Activated B cell treated with CpG ODN at 0.5 μM for 24 hours (primary cell): ENCODE data around the gene C19orf25. TPM values are rescaled to one million over a fixed set of nuclear protein-coding genes. Genes with fewer than 3 reads are reported as not detected.

ENCODE experiments used
- ATAC-seq: fragments of 200-7000 bp; cut with Tn5 transposase; one replicate; pipeline ENCODE4 v1.10.0; 2021; ENCODE audit warnings: low read depth, mild to moderate bottlenecking, moderate library complexity
- CTCF ChIA-PET: fragments of 350-600 bp; sonication (Branson Sonifier 250); formaldehyde crosslinking; loops from one replicate; lab custom pipeline; 2021; ENCODE audit warnings: antibody characterized with exemption; lab: Charles Lee
- POLR2A ChIA-PET: fragments of 350-600 bp; sonication (Branson Sonifier 250); formaldehyde crosslinking; loops from one replicate; lab custom pipeline; 2021; ENCODE audit warnings: antibody characterized with exemption; lab: Charles Lee
- DNase-seq: peaks from one replicate; pipeline ENCODE4 v3.0.0; 2022
- H3K27ac Mint-ChIP-seq: one replicate; pipeline ENCODE4 v1.8.0; 2020; ENCODE audit warnings: mixed read lengths
- H3K27me3 Mint-ChIP-seq: one replicate; pipeline ENCODE4 v1.8.0; 2021; ENCODE audit warnings: mixed read lengths
- H3K36me3 Mint-ChIP-seq: one replicate; pipeline ENCODE4 v1.8.0; 2021; ENCODE audit warnings: low read depth, mixed read lengths
- H3K4me1 Mint-ChIP-seq: one replicate; pipeline ENCODE4 v1.8.0; 2021; ENCODE audit warnings: mixed read lengths
- H3K4me3 Mint-ChIP-seq: one replicate; pipeline ENCODE4 v1.8.0; 2020; ENCODE audit warnings: mild to moderate bottlenecking, mixed read lengths
- H3K9me3 Mint-ChIP-seq: one replicate; pipeline ENCODE4 v1.8.0; 2020; ENCODE audit warnings: mixed read lengths
- intact Hi-C: fragments of 100-400 bp; cut with micrococcal nuclease; formaldehyde crosslinking; loops from one replicate; pipeline ENCODE4 v1.15.1; 2024
- total RNA-seq: library from RNA; stranded (reverse); gene quantifications from 2 replicates; pipeline ENCODE4 v1.2.3, GENCODE V29; 2022
- TF ChIP-seq, protein P1 (sequence below): fragments of 200-600 bp; IDR thresholded peaks from one replicate; pipeline ENCODE4 v1.8.0; 2022; ENCODE audit warnings: antibody characterized with exemption, mild to moderate bottlenecking

Gene C19orf25
- total RNA-seq, 1 donor from 2014 or later = 55.7 TPM

DNA sequence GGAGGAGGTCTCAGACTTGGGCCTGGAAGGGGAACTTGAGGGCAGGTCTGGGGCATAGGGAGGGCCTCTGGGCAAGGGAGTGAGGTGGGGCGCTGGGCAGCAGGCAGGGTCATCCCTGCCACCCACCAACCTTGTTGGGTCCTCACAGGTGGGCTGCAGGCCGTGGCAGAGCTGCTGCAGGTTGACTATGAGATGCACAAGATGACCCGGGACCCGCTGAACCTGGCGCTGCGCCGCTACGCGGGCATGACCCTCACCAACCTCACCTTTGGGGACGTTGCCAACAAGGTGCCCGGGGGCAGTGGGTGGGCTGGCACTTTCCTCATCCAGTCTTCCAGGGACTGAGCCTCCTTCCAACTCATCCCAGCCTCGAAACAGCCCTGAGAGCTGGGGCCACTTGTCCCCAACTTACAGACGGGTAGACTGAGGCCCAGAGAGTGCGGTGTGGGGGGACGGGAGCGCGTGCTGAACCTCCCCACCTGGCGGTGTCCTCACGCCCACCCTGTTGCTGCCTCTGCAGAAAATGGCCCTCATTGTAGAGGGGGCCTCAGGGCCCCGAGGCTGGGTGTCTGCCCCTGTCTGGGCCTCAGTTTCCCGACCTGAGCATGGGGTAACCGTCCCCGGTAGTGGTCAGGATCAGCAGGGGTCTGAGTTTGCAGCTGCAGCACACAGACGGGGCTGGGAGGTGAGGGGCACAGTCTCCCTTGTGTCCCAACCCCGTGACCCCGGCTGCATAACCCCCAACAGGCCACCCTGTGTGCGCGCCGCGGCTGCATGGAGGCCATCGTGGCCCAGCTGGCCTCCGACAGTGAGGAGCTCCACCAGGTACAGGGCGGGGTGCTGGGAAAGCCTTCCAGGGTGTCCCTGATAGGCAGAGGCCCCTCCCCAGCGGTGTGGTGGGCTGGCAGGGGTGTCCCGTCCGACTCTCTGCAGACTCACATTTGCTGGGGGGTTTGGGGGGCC is 18.7 kb downstream of the C19orf25 start:
- Mint-ChIP-seq H3K36me3 (peaks cover 2% of the 10 kb centered on the region), H3K27ac (no peak overlapping the region), H3K4me1 (peaks cover 6% of the 10 kb centered on the region), H3K4me3 (no peak overlapping the region), H3K9me3 (no peaks in the 10 kb centered on the region), H3K27me3 (peaks cover 8% of the 10 kb centered on the region)
- DNase-seq = no peak
- TF ChIP-seq, protein P1, sequence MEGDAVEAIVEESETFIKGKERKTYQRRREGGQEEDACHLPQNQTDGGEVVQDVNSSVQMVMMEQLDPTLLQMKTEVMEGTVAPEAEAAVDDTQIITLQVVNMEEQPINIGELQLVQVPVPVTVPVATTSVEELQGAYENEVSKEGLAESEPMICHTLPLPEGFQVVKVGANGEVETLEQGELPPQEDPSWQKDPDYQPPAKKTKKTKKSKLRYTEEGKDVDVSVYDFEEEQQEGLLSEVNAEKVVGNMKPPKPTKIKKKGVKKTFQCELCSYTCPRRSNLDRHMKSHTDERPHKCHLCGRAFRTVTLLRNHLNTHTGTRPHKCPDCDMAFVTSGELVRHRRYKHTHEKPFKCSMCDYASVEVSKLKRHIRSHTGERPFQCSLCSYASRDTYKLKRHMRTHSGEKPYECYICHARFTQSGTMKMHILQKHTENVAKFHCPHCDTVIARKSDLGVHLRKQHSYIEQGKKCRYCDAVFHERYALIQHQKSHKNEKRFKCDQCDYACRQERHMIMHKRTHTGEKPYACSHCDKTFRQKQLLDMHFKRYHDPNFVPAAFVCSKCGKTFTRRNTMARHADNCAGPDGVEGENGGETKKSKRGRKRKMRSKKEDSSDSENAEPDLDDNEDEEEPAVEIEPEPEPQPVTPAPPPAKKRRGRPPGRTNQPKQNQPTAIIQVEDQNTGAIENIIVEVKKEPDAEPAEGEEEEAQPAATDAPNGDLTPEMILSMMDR = no peak
- POLR2A ChIA-PET = no interaction called here
- intact Hi-C loops = loop anchor here (10.0 kb wide), 1 partner anchor 304 kb away; no protein-coding TSS in a partner anchor
- CTCF ChIA-PET = no interaction called here
- ATAC-seq = no peak

DNA sequence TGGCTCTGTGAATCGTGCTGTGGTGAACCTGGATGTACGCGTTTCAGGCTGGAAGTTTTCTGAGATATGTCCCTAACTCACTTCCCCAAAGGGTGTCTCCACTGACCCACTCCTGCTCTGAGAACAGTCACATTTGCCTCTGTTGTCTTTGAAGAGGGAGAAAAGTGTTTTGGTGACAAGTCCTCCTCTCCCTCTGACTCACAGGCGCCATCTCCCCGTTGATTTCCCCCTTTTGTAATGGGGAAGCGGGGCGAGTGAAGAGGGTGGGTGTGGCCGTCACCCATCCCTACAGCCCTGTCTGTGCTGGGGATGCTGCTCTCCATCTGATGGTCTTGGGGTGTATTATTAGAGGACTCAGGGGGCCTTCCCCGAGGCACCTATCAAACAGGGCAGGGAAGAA is 19.5 kb downstream of the C19orf25 start:
- peaks cover 2% of the 10 kb centered on the region for H3K36me3 Mint-ChIP-seq
- intact Hi-C loops = no loop called here
- DNase-seq = no peak
- no peak overlapping the region for H3K4me3 Mint-ChIP-seq
- TF ChIP-seq, protein P1 = no peak
- ChIA-PET CTCF (no interaction called here), POLR2A (no interaction called here)
- no peak for ATAC-seq
- H3K4me1 Mint-ChIP-seq = peaks cover 11% of the 10 kb centered on the region
- H3K27ac Mint-ChIP-seq = no peak overlapping the region
- H3K9me3 Mint-ChIP-seq = no peaks in the 10 kb centered on the region
- H3K27me3 Mint-ChIP-seq = peaks cover 11% of the 10 kb centered on the region

DNA sequence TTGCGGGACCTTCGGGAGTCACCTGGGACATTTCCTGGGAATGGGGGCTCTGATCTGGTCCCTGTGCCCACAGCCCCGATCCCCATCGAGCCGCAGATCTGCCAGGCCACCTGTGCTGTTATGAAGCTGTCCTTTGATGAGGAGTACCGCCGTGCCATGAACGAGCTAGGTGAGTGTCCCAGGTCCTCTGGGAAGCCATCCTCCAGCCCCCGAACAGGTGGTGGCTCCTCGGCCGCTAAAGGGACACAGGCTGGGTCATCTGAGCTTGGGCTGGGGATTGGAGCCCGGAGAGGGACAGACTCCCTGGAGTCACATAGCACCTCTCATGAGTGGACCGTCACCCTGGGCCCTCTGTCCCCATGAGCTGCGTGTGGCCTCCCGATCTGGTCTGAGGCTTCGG is 21.1 kb downstream of the C19orf25 start:
- no peak for ATAC-seq
- peaks cover 15% of the 10 kb centered on the region for H3K27me3 Mint-ChIP-seq
- intact Hi-C loops = no loop called here
- TF ChIP-seq, protein P1 = no peak
- ChIA-PET POLR2A (interaction anchor here (0.6 to 0.7 kb wide), 2 partner anchors 14 to 15 kb away, joined by 5 to 6 read pairs; no protein-coding TSS in a partner anchor), CTCF (no interaction called here)
- H3K9me3 Mint-ChIP-seq = no peaks in the 10 kb centered on the region
- no peak for DNase-seq
- no peak overlapping the region for H3K4me3 Mint-ChIP-seq
- H3K36me3 Mint-ChIP-seq = peaks cover 2% of the 10 kb centered on the region
- peaks cover 17% of the 10 kb centered on the region for H3K4me1 Mint-ChIP-seq
- no peak overlapping the region for H3K27ac Mint-ChIP-seq

DNA sequence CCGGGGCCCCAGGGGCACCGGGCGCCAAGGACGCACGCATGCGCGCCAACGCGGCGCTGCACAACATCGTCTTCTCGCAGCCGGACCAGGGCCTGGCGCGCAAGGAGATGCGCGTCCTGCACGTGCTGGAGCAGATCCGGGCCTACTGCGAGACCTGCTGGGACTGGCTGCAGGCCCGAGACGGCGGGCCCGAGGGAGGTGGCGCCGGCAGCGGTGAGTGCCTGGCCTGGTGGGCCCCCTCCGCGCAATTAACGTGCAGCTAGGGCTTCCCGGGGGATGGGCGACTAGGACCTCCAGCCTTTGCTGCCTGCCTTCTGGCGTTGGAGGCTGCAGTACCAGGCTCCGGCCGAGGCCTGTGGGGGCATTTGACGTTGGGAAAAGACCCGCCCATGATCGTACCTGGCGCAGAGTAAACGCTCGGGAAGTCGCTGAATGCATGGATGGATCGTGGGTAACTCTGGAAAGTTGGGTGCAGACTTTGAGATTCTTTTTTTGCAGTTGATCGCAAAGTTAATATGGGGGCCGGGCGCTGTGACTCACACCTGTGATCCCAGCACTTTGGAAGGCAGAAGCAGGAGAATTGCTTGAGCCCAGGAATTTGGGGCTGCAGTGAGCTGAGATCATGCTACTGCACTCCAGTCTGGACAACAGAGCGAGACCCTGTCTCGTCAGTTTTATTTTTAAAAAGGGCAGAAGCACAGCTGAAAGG is 21.8 kb downstream of the C19orf25 start:
- peaks cover 21% of the 10 kb centered on the region for H3K27me3 Mint-ChIP-seq
- CTCF ChIA-PET = no interaction called here
- H3K9me3 Mint-ChIP-seq = no peaks in the 10 kb centered on the region
- peaks cover 2% of the 10 kb centered on the region for H3K36me3 Mint-ChIP-seq
- no peak overlapping the region for H3K4me3 Mint-ChIP-seq
- DNase-seq (no peak), ATAC-seq (no peak)
- no peak overlapping the region for H3K27ac Mint-ChIP-seq
- POLR2A ChIA-PET = interaction anchor here (0.7 kb wide), 1 partner anchor 15 kb away, joined by 5 read pairs; no protein-coding TSS in a partner anchor
- TF ChIP-seq, protein P1 = no peak
- intact Hi-C loops = no loop called here
- H3K4me1 Mint-ChIP-seq = peaks cover 17% of the 10 kb centered on the region
